ENCODE measurements around the gene MTMR12. TPM values are rescaled to one million over a fixed set of nuclear protein-coding genes. Genes with fewer than 3 reads are reported as not detected.
A peak's percentile ranks its signal among the peaks of the same experiment; 100 is the strongest.

Gene MTMR12
- total and polyA plus RNA-seq, 2 experiments from 2014 or later = 18.3 to 51.6 TPM

DNA sequence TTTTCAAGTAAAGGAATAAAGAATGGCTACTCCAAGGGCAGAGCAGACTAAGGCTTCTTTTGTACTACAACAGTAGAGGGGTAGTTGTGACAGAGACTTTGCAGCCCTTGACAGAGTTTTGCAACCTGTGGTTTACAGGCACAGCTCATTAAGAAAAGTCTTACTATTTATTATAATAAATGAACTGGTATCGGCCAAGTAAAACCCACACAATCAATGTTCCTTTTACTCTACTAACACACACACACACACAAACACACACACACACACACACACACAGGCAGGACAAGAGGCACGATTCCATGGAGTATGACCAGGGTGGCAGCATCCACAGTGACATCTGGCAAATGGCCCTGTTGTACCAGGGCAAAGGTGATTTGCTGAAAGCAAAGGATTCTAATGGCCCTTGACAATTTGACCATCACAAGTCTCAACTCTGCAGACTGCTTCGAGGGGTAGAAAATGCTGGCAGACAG, 79.5 kb downstream of the MTMR12 start (continued):
- TF ChIP-seq, protein P1, sequence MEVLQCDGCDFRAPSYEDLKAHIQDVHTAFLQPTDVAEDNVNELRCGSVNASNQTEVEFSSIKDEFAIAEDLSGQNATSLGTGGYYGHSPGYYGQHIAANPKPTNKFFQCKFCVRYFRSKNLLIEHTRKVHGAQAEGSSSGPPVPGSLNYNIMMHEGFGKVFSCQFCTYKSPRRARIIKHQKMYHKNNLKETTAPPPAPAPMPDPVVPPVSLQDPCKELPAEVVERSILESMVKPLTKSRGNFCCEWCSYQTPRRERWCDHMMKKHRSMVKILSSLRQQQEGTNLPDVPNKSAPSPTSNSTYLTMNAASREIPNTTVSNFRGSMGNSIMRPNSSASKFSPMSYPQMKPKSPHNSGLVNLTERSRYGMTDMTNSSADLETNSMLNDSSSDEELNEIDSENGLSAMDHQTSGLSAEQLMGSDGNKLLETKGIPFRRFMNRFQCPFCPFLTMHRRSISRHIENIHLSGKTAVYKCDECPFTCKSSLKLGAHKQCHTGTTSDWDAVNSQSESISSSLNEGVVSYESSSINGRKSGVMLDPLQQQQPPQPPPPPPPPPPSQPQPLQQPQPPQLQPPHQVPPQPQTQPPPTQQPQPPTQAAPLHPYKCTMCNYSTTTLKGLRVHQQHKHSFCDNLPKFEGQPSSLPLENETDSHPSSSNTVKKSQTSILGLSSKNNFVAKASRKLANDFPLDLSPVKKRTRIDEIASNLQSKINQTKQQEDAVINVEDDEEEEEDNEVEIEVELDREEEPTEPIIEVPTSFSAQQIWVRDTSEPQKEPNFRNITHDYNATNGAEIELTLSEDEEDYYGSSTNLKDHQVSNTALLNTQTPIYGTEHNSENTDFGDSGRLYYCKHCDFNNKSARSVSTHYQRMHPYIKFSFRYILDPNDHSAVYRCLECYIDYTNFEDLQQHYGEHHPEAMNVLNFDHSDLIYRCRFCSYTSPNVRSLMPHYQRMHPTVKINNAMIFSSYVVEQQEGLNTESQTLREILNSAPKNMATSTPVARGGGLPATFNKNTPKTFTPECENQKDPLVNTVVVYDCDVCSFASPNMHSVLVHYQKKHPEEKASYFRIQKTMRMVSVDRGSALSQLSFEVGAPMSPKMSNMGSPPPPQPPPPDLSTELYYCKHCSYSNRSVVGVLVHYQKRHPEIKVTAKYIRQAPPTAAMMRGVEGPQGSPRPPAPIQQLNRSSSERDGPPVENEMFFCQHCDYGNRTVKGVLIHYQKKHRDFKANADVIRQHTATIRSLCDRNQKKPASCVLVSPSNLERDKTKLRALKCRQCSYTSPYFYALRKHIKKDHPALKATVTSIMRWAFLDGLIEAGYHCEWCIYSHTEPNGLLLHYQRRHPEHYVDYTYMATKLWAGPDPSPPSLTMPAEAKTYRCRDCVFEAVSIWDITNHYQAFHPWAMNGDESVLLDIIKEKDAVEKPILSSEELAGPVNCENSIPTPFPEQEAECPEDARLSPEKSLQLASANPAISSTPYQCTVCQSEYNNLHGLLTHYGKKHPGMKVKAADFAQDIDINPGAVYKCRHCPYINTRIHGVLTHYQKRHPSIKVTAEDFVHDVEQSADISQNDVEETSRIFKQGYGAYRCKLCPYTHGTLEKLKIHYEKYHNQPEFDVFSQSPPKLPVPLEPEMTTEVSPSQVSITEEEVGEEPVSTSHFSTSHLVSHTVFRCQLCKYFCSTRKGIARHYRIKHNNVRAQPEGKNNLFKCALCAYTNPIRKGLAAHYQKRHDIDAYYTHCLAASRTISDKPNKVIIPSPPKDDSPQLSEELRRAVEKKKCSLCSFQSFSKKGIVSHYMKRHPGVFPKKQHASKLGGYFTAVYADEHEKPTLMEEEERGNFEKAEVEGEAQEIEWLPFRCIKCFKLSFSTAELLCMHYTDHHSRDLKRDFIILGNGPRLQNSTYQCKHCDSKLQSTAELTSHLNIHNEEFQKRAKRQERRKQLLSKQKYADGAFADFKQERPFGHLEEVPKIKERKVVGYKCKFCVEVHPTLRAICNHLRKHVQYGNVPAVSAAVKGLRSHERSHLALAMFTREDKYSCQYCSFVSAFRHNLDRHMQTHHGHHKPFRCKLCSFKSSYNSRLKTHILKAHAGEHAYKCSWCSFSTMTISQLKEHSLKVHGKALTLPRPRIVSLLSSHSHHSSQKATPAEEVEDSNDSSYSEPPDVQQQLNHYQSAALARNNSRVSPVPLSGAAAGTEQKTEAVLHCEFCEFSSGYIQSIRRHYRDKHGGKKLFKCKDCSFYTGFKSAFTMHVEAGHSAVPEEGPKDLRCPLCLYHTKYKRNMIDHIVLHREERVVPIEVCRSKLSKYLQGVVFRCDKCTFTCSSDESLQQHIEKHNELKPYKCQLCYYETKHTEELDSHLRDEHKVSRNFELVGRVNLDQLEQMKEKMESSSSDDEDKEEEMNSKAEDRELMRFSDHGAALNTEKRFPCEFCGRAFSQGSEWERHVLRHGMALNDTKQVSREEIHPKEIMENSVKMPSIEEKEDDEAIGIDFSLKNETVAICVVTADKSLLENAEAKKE (CRISPR knock-in tag; IDR thresholded peaks at IDR 0.05) = no peak

DNA sequence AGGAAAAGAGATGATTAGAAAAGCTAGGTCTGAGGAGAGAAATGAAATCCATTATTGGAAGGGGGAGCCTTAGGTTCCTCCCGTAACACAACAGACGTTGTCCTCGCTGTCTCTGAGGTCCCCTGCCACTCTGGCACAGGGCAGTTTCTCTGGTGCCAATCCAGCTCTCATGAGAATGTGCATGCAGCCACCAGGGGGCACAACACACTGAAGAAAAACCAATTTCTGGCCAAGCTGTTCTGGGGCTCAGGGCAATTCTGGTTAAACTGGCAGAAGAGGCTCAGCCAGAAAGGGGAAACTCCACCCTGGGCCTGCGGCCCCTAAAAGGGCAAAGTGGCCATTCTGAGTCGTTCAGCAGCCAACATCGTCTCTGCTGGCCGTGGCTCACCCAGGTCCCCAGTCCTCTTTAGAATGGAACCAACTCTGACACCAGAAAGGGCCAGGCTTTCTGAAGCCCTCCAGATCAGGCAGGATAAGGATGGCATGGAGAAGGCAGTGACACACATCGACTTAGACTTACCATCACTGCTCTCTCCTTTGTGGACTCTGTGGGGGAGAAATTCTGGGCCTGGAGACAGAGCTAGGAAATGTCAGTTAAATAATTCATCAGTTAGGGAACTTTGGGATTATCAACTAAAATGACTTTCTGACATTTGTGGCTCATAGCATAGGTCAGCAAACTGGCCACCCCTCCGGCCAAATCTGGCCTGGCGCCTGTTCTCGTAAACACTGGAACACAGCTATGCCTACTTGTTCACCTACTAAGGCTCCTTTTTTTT, 80.1 kb downstream of the MTMR12 start:
- Histone ChIP-seq H4K20me1 (replicated peaks; ENCODE audit: insufficient read depth) (no peaks in the 10 kb centered on the region; the same call in 1 of the 2 replicates), H2AFZ (no peak overlapping the region), H3K4me3 (no peak overlapping the region), H3K4me1 (ENCODE audit: insufficient read depth) (no peaks in the 10 kb centered on the region), H3K9me2 (ENCODE audit: insufficient read depth) (no peaks in the 10 kb centered on the region), H3K36me3 (ENCODE audit: insufficient read depth) (peaks cover 7% of the 10 kb centered on the region), H3K27ac (ENCODE audit: low read depth) (peak overlapping the region; percentile 50; the same call in 1 of the 2 replicates), H3K79me2 (replicated peaks; ENCODE audit: insufficient read depth) (no peaks in the 10 kb centered on the region), H3K27me3 (ENCODE audit: insufficient read depth) (no peaks in the 10 kb centered on the region), H3F3A (replicated peaks; ENCODE audit: low read depth) (peaks cover 6% of the 10 kb centered on the region; the same call in 1 of the 2 replicates), H3K4me2 (no peak overlapping the region)
- no peaks in the 10 kb centered on the region for H3K9me3 Mint-ChIP-seq
- ATAC-seq = peak; percentile 92
- H3K4me3 Mint-ChIP-seq = no peak overlapping the region
- TF ChIP-seq EZH2 (IDR thresholded peaks at IDR 0.05; ENCODE audit: low read depth, unreplicated experiment) = no peak
- TF ChIP-seq, protein P2, sequence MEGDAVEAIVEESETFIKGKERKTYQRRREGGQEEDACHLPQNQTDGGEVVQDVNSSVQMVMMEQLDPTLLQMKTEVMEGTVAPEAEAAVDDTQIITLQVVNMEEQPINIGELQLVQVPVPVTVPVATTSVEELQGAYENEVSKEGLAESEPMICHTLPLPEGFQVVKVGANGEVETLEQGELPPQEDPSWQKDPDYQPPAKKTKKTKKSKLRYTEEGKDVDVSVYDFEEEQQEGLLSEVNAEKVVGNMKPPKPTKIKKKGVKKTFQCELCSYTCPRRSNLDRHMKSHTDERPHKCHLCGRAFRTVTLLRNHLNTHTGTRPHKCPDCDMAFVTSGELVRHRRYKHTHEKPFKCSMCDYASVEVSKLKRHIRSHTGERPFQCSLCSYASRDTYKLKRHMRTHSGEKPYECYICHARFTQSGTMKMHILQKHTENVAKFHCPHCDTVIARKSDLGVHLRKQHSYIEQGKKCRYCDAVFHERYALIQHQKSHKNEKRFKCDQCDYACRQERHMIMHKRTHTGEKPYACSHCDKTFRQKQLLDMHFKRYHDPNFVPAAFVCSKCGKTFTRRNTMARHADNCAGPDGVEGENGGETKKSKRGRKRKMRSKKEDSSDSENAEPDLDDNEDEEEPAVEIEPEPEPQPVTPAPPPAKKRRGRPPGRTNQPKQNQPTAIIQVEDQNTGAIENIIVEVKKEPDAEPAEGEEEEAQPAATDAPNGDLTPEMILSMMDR (conservative IDR thresholded peaks at IDR 0.05; ENCODE audit: low read depth in 2 of 2) = peak; percentile 78 to 88
- peak; percentile 88 for DNase-seq (ENCODE audit: low spot score)
- H3K27ac Mint-ChIP-seq = no peak overlapping the region
- peaks cover 64% of the 10 kb centered on the region for H3K36me3 Mint-ChIP-seq (ENCODE audit: low read depth)
- peaks cover 7% of the 10 kb centered on the region for H3K4me1 Mint-ChIP-seq
- H3K27me3 Mint-ChIP-seq (ENCODE audit: insufficient read depth, low read depth, poor library complexity) = peaks cover 8% of the 10 kb centered on the region

All from GM23338 (cell line).